ENCODE data around the gene IVNS1ABP. TPM values are rescaled to one million over a fixed set of nuclear protein-coding genes. Genes with fewer than 3 reads are reported as not detected.

The IVNS1ABP gene
- total and polyA plus RNA-seq, 9 of the 15 experiments (the other 6 are each of a cell fraction or from before 2014, with no cell fraction given), result 30.6 to 126 (median 77.7) TPM

GRCh38 chr1:185291652-185292051 is 25.4 kb downstream of the IVNS1ABP start (continued):
- TF ChIP-seq ZNF398 (CRISPR knock-in tag; IDR thresholded peaks at IDR 0.05), result no peak
- TF ChIP-seq TCF3 (CRISPR knock-in tag; IDR thresholded peaks at IDR 0.05), result peak; percentile 42; the same call in 1 of the 2 replicates
- no peak for TF ChIP-seq ZNF134 (CRISPR knock-in tag; conservative IDR thresholded peaks at IDR 0.05)
- 0 out of 2 replicates have a peak, but pooled peaks have one; percentile 16 for TF ChIP-seq STAT5A (IDR thresholded peaks at IDR 0.05; ENCODE audit: borderline replicate concordance, low read length)
- no peak for TF ChIP-seq RCOR1 (IDR thresholded peaks at IDR 0.05; ENCODE audit: borderline replicate concordance in 1 of 2, low read depth in 2 of 2, low read length in 2 of 2)
- no peak for TF ChIP-seq ARID1B (IDR thresholded peaks at IDR 0.05)
- no peak for TF ChIP-seq ZNF778 (CRISPR knock-in tag; IDR thresholded peaks at IDR 0.05)
- TF ChIP-seq ARHGAP35 (IDR thresholded peaks at IDR 0.05; ENCODE audit: partially characterized antibody), result no peak
- TF ChIP-seq NCOA6 (IDR thresholded peaks at IDR 0.05), result no peak
- TF ChIP-seq FOXM1 (IDR thresholded peaks at IDR 0.05; ENCODE audit: low read depth), result no peak
- TF ChIP-seq FOXM1 (CRISPR knock-in tag; IDR thresholded peaks at IDR 0.05; ENCODE audit: low read depth), result no peak
- peak; percentile 53; the same call in 1 of the 2 replicates for TF ChIP-seq POLR2AphosphoS5 (IDR thresholded peaks at IDR 0.05; ENCODE audit: control insufficient read depth, insufficient read depth, low read depth, low read length)
- TF ChIP-seq CBFB (CRISPR knock-in tag; IDR thresholded peaks at IDR 0.05), result no peak
- no peak for TF ChIP-seq SMARCE1 (IDR thresholded peaks at IDR 0.05)
- TF ChIP-seq ZNF224 (CRISPR knock-in tag; IDR thresholded peaks at IDR 0.05), result no peak
